Keratinocyte (primary cell): ENCODE data around the gene ZNF521. TPM values are rescaled to one million over a fixed set of nuclear protein-coding genes. Genes with fewer than 3 reads are reported as not detected.

Experiments
- DNase-seq: peaks from one replicate; pipeline ENCODE4 v3.0.0-alpha.2; 2011; ENCODE audit warnings: low read depth, missing footprints, low spot score
- FAIRE-seq: peaks from 2 replicates; lab custom pipeline; 2011; peaks lifted over from hg19 to GRCh38; lab: Jason Lieb, UNC
- H2AFZ ChIP-seq: 2 replicates; pipeline ENCODE4 v1.6.0; 2012; ENCODE audit warnings: low read length, control low read depth, inconsistent platforms; ENCODE audit not compliant: control insufficient read depth
- H3K27ac ChIP-seq: 2 replicates; pipeline ENCODE4 v1.5.1; 2011; ENCODE audit warnings: low read length; ENCODE audit not compliant: control insufficient read depth, insufficient read depth
- H3K27me3 ChIP-seq: 3 replicates; pipeline ENCODE4 v1.6.0; 2011; ENCODE audit warnings: low read length; ENCODE audit not compliant: control insufficient read depth, insufficient read depth; ENCODE audit errors: extremely low read depth
- H3K36me3 ChIP-seq, 2 experiments: 2 replicates in 1 of 2; 3 replicates in 1 of 2; pipeline ENCODE4 v1.5.1; 2011; ENCODE audit warnings: low read length in 2 of 2, mild to moderate bottlenecking in 1 of 2; ENCODE audit not compliant: control insufficient read depth in 2 of 2, insufficient read depth in 2 of 2; ENCODE audit errors: extremely low read depth in 1 of 2
- H3K4me1 ChIP-seq: 3 replicates; pipeline ENCODE4 v1.5.1; 2011; ENCODE audit warnings: low read length; ENCODE audit not compliant: control insufficient read depth, insufficient read depth; ENCODE audit errors: extremely low read depth
- H3K4me2 ChIP-seq: 3 replicates; pipeline ENCODE4 v1.6.0; 2011; ENCODE audit warnings: low read depth, low read length; ENCODE audit not compliant: control insufficient read depth, insufficient read depth; ENCODE audit errors: extremely low read depth
- H3K4me3 ChIP-seq, 3 experiments: fragments of 200-600 bp in 1 of 3; sonication (generic) in 1 of 3; 2 replicates in 2 of 3; 3 replicates in 1 of 3; pipeline ENCODE4 v1.5.1; 2011 to 2016; ENCODE audit warnings: low read length in 3 of 3, mild to moderate bottlenecking in 3 of 3, control low read depth in 2 of 3, inconsistent platforms in 1 of 3, low read depth in 1 of 3, mixed read lengths in 1 of 3, mixed run types in 1 of 3, moderate library complexity in 1 of 3; ENCODE audit not compliant: control insufficient read depth in 2 of 3, insufficient read depth in 2 of 3; ENCODE audit errors: extremely low read depth in 1 of 3
- H3K79me2 ChIP-seq: 2 replicates; pipeline ENCODE4 v1.6.0; 2012; ENCODE audit warnings: low read length; ENCODE audit not compliant: control insufficient read depth, insufficient read depth
- H3K9ac ChIP-seq: 3 replicates; pipeline ENCODE4 v1.6.0; 2011; ENCODE audit warnings: low read length; ENCODE audit not compliant: control insufficient read depth, insufficient read depth; ENCODE audit errors: extremely low read depth
- H3K9me1 ChIP-seq: 3 replicates; pipeline ENCODE4 v1.6.0; 2011; ENCODE audit warnings: low read length; ENCODE audit not compliant: control insufficient read depth, insufficient read depth; ENCODE audit errors: extremely low read depth
- H3K9me3 ChIP-seq: 2 replicates; pipeline ENCODE4 v1.5.1; 2012; ENCODE audit warnings: low read depth, low read length; ENCODE audit not compliant: control insufficient read depth
- H4K20me1 ChIP-seq: 3 replicates; pipeline ENCODE4 v1.6.0; 2011; ENCODE audit warnings: low read length; ENCODE audit not compliant: control insufficient read depth, insufficient read depth; ENCODE audit errors: extremely low read depth
- CTCF ChIP-seq, 3 experiments: IDR thresholded peaks in 1 of 3; conservative IDR thresholded peaks in 1 of 3; optimal IDR thresholded peaks in 1 of 3; 2 replicates in 2 of 3; 3 replicates in 1 of 3; pipeline versions ENCODE3 to v1.5.1; 2011; ENCODE audit warnings: low read length in 3 of 3, mild to moderate bottlenecking in 3 of 3, moderate library complexity in 2 of 3, control low read depth in 1 of 3, inconsistent platforms in 1 of 3; ENCODE audit not compliant: insufficient read depth in 2 of 3; ENCODE audit errors: extremely low read depth in 1 of 3
- EZH2 ChIP-seq: IDR thresholded peaks from one replicate; pipeline ENCODE4 v1.6.1; 2012; ENCODE audit warnings: inconsistent platforms, mild to moderate bottlenecking, low read length, moderate library complexity
- dilution Hi-C: fragments of 300-500 bp; cut with MboI; formaldehyde crosslinking; loops from one replicate; pipeline ENCODE4 v1.7.0; 2020; ENCODE audit warnings: low sequenced_read_pairs; ENCODE audit not compliant: extremely low pct_ligation_motif_present
- polyA plus RNA-seq, 5 experiments: library from polyadenylated mRNA; depleted of rRNA in 3 of 5; stranded (reverse) in 3 of 5; stranded (forward) in 1 of 5; unstranded in 1 of 5; fragments of >200 nt; gene quantifications; 1 replicate in 1 of 5; 2 replicates in 3 of 5; 3 replicates in 1 of 5; pipeline versions ENCODE4 v1.2.1 to v1.2.3, GENCODE V29; 2011 to 2012; ENCODE audit warnings: missing spikeins in 2 of 5, low read depth in 1 of 5, low replicate concordance in 1 of 5

ZNF521 gene
- polyA plus RNA-seq, 1 donor (not counting 4 experiments of a cell fraction or from before 2014, with no cell fraction given), result 0.07 TPM

- Histone ChIP-seq H3K4me2 (no peak overlapping the region), H3K36me3 (no peaks in the 10 kb centered on the region), H3K9me1 (no peaks in the 10 kb centered on the region), H3K79me2 (no peaks in the 10 kb centered on the region), H3K27me3 (no peaks in the 10 kb centered on the region), H3K27ac (no peak overlapping the region), H3K4me1 (no peaks in the 10 kb centered on the region), H4K20me1 (no peaks in the 10 kb centered on the region), H3K4me3 (no peak overlapping the region), H3K9ac (no peak overlapping the region), H2AFZ (no peak overlapping the region), H3K9me3 (no peaks in the 10 kb centered on the region)
- DNase-seq (no peak), FAIRE-seq (no peak)
- TF ChIP-seq CTCF (optimal IDR thresholded peaks at IDR 0.05 in 1 of 3, IDR thresholded peaks at IDR 0.05 in 1 of 3, conservative IDR thresholded peaks at IDR 0.05 in 1 of 3; ENCODE audit: extremely low read depth in 1 of 3, insufficient read depth in 2 of 3, low read length in 3 of 3), result no peak
- TF ChIP-seq EZH2, result no peak
- dilution Hi-C loops, result no loop called here
Measured at GRCh38 chr18:25229081-25229480, 122.9 kb downstream of the ZNF521 start.

GRCh38 chr18:25228410-25228809, 123.6 kb downstream of the ZNF521 start:
- no peak overlapping the region for H3K4me2 ChIP-seq
- FAIRE-seq (no peak), DNase-seq (no peak)
- no peak for TF ChIP-seq EZH2
- TF ChIP-seq CTCF (optimal IDR thresholded peaks at IDR 0.05 in 1 of 3, IDR thresholded peaks at IDR 0.05 in 1 of 3, conservative IDR thresholded peaks at IDR 0.05 in 1 of 3; ENCODE audit: extremely low read depth in 1 of 3, insufficient read depth in 2 of 3, low read length in 3 of 3), result no peak
- no peaks in the 10 kb centered on the region for H4K20me1 ChIP-seq
- H3K4me3 ChIP-seq, result no peak overlapping the region
- H2AFZ ChIP-seq, result no peak overlapping the region
- H3K9me1 ChIP-seq, result no peaks in the 10 kb centered on the region
- H3K79me2 ChIP-seq, result no peaks in the 10 kb centered on the region
- no peaks in the 10 kb centered on the region for H3K27me3 ChIP-seq
- no peak overlapping the region for H3K27ac ChIP-seq
- dilution Hi-C loops, result no loop called here
- no peak overlapping the region for H3K9ac ChIP-seq
- no peaks in the 10 kb centered on the region for H3K9me3 ChIP-seq
- H3K4me1 ChIP-seq, result no peaks in the 10 kb centered on the region
- no peaks in the 10 kb centered on the region for H3K36me3 ChIP-seq
